Keratinocyte (primary cell): Measurements from ENCODE around the gene ASF1B. TPM values are rescaled to one million over a fixed set of nuclear protein-coding genes. Genes with fewer than 3 reads are reported as not detected.

Experiments
- DNase-seq: peaks from one replicate; pipeline ENCODE4 v3.0.0-alpha.2; 2011; ENCODE audit warnings: low read depth, missing footprints, low spot score
- FAIRE-seq: peaks from 2 replicates; lab custom pipeline; 2011; peaks lifted over from hg19 to GRCh38; lab: Jason Lieb, UNC
- H2AFZ ChIP-seq: 2 replicates; pipeline ENCODE4 v1.6.0; 2012; ENCODE audit warnings: low read length, control low read depth, inconsistent platforms; ENCODE audit not compliant: control insufficient read depth
- H3K27ac ChIP-seq: 2 replicates; pipeline ENCODE4 v1.5.1; 2011; ENCODE audit warnings: low read length; ENCODE audit not compliant: control insufficient read depth, insufficient read depth
- H3K27me3 ChIP-seq: 3 replicates; pipeline ENCODE4 v1.6.0; 2011; ENCODE audit warnings: low read length; ENCODE audit not compliant: control insufficient read depth, insufficient read depth; ENCODE audit errors: extremely low read depth
- H3K36me3 ChIP-seq, 2 experiments: 2 replicates in 1 of 2; 3 replicates in 1 of 2; pipeline ENCODE4 v1.5.1; 2011; ENCODE audit warnings: low read length in 2 of 2, mild to moderate bottlenecking in 1 of 2; ENCODE audit not compliant: control insufficient read depth in 2 of 2, insufficient read depth in 2 of 2; ENCODE audit errors: extremely low read depth in 1 of 2
- H3K4me1 ChIP-seq: 3 replicates; pipeline ENCODE4 v1.5.1; 2011; ENCODE audit warnings: low read length; ENCODE audit not compliant: control insufficient read depth, insufficient read depth; ENCODE audit errors: extremely low read depth
- H3K4me2 ChIP-seq: 3 replicates; pipeline ENCODE4 v1.6.0; 2011; ENCODE audit warnings: low read depth, low read length; ENCODE audit not compliant: control insufficient read depth, insufficient read depth; ENCODE audit errors: extremely low read depth
- H3K4me3 ChIP-seq, 3 experiments: fragments of 200-600 bp in 1 of 3; sonication (generic) in 1 of 3; 2 replicates in 2 of 3; 3 replicates in 1 of 3; pipeline ENCODE4 v1.5.1; 2011 to 2016; ENCODE audit warnings: low read length in 3 of 3, mild to moderate bottlenecking in 3 of 3, control low read depth in 2 of 3, inconsistent platforms in 1 of 3, low read depth in 1 of 3, mixed read lengths in 1 of 3, mixed run types in 1 of 3, moderate library complexity in 1 of 3; ENCODE audit not compliant: control insufficient read depth in 2 of 3, insufficient read depth in 2 of 3; ENCODE audit errors: extremely low read depth in 1 of 3
- H3K79me2 ChIP-seq: 2 replicates; pipeline ENCODE4 v1.6.0; 2012; ENCODE audit warnings: low read length; ENCODE audit not compliant: control insufficient read depth, insufficient read depth
- H3K9ac ChIP-seq: 3 replicates; pipeline ENCODE4 v1.6.0; 2011; ENCODE audit warnings: low read length; ENCODE audit not compliant: control insufficient read depth, insufficient read depth; ENCODE audit errors: extremely low read depth
- H3K9me1 ChIP-seq: 3 replicates; pipeline ENCODE4 v1.6.0; 2011; ENCODE audit warnings: low read length; ENCODE audit not compliant: control insufficient read depth, insufficient read depth; ENCODE audit errors: extremely low read depth
- H3K9me3 ChIP-seq: 2 replicates; pipeline ENCODE4 v1.5.1; 2012; ENCODE audit warnings: low read depth, low read length; ENCODE audit not compliant: control insufficient read depth
- H4K20me1 ChIP-seq: 3 replicates; pipeline ENCODE4 v1.6.0; 2011; ENCODE audit warnings: low read length; ENCODE audit not compliant: control insufficient read depth, insufficient read depth; ENCODE audit errors: extremely low read depth
- CTCF ChIP-seq, 3 experiments: IDR thresholded peaks in 1 of 3; conservative IDR thresholded peaks in 1 of 3; optimal IDR thresholded peaks in 1 of 3; 2 replicates in 2 of 3; 3 replicates in 1 of 3; pipeline versions ENCODE3 to v1.5.1; 2011; ENCODE audit warnings: low read length in 3 of 3, mild to moderate bottlenecking in 3 of 3, moderate library complexity in 2 of 3, control low read depth in 1 of 3, inconsistent platforms in 1 of 3; ENCODE audit not compliant: insufficient read depth in 2 of 3; ENCODE audit errors: extremely low read depth in 1 of 3
- EZH2 ChIP-seq: IDR thresholded peaks from one replicate; pipeline ENCODE4 v1.6.1; 2012; ENCODE audit warnings: inconsistent platforms, mild to moderate bottlenecking, low read length, moderate library complexity
- dilution Hi-C: fragments of 300-500 bp; cut with MboI; formaldehyde crosslinking; loops from one replicate; pipeline ENCODE4 v1.7.0; 2020; ENCODE audit warnings: low sequenced_read_pairs; ENCODE audit not compliant: extremely low pct_ligation_motif_present
- polyA plus RNA-seq, 5 experiments: library from polyadenylated mRNA; depleted of rRNA in 3 of 5; stranded (reverse) in 3 of 5; stranded (forward) in 1 of 5; unstranded in 1 of 5; fragments of >200 nt; gene quantifications; 1 replicate in 1 of 5; 2 replicates in 3 of 5; 3 replicates in 1 of 5; pipeline versions ENCODE4 v1.2.1 to v1.2.3, GENCODE V29; 2011 to 2012; ENCODE audit warnings: missing spikeins in 2 of 5, low read depth in 1 of 5, low replicate concordance in 1 of 5

ASF1B gene
- polyA plus RNA-seq, 1 donor (not counting 4 experiments of a cell fraction or from before 2014, with no cell fraction given) = 7.8 TPM

- no peak for DNase-seq
- peaks cover 4 to 20% of the 10 kb centered on the region in 2 experiments for H3K36me3 ChIP-seq
Measured at GRCh38 chr19:14102102-14102696, 34.2 kb downstream of the ASF1B start.

GRCh38 chr19:14101003-14101545 is 35.3 kb downstream of the ASF1B start:
- Histone ChIP-seq H3K9me1 (no peaks in the 10 kb centered on the region), H3K27ac (no peak overlapping the region), H2AFZ (no peak overlapping the region), H3K79me2 (no peaks in the 10 kb centered on the region), H3K9ac (no peak overlapping the region), H3K4me1 (peaks cover 3% of the 10 kb centered on the region), H3K4me2 (no peak overlapping the region), H3K36me3 (peaks cover 12 to 26% of the 10 kb centered on the region in 2 experiments), H3K9me3 (no peaks in the 10 kb centered on the region), H3K27me3 (no peaks in the 10 kb centered on the region), H4K20me1 (no peaks in the 10 kb centered on the region), H3K4me3 (no peak overlapping the region)
- FAIRE-seq = no peak
- no peak for TF ChIP-seq EZH2
- TF ChIP-seq CTCF (optimal IDR thresholded peaks at IDR 0.05 in 1 of 3, IDR thresholded peaks at IDR 0.05 in 1 of 3, conservative IDR thresholded peaks at IDR 0.05 in 1 of 3; ENCODE audit: extremely low read depth in 1 of 3, insufficient read depth in 2 of 3, low read length in 3 of 3) = no peak
- dilution Hi-C loops = no loop called here
- no peak for DNase-seq

More at GRCh38 chr19:14102102-14102696, 34.2 kb downstream of the ASF1B start:
- Histone ChIP-seq H3K4me3 (no peak overlapping the region), H4K20me1 (no peaks in the 10 kb centered on the region), H3K4me2 (no peak overlapping the region), H3K27ac (no peak overlapping the region), H3K4me1 (peaks cover 3% of the 10 kb centered on the region), H3K79me2 (no peaks in the 10 kb centered on the region), H3K9me3 (no peaks in the 10 kb centered on the region), H3K27me3 (no peaks in the 10 kb centered on the region), H2AFZ (no peak overlapping the region), H3K9me1 (no peaks in the 10 kb centered on the region), H3K9ac (no peak overlapping the region)
- no peak for TF ChIP-seq EZH2
- FAIRE-seq = no peak
- dilution Hi-C loops = no loop called here
